ENCODE results near the gene SNTG2. TPM values are rescaled to one million over a fixed set of nuclear protein-coding genes. Genes with fewer than 3 reads are reported as not detected.

SNTG2 gene
- total and polyA plus RNA-seq, 2 experiments from 2014 or later = 0.66 to 1.0 TPM

- H3K4me3 ChIP-seq = no peak overlapping the region
- no peak overlapping the region for H3K27ac ChIP-seq
- no peaks in the 10 kb centered on the region for H3K9me3 ChIP-seq (ENCODE audit: low read depth)
- no peak for TF ChIP-seq CTCF (IDR thresholded peaks at IDR 0.05; ENCODE audit: low read depth, low read length)
- DNase-seq (ENCODE audit: low read depth in 1 of 2, low spot score in 1 of 2) = no peak
- peaks cover 22% of the 10 kb centered on the region for H3K4me1 ChIP-seq (ENCODE audit: low read depth)
- no peaks in the 10 kb centered on the region for H3K27me3 ChIP-seq
- H3K36me3 ChIP-seq = no peaks in the 10 kb centered on the region
Observed at GRCh38 chr2:1016500-1016899, 65.9 kb downstream of the SNTG2 start.

- no peak for TF ChIP-seq CTCF (IDR thresholded peaks at IDR 0.05; ENCODE audit: low read depth, low read length)
Observed at GRCh38 chr2:1017827-1018226, 67.2 kb downstream of the SNTG2 start.

GRCh38 chr2:1020206-1020605, 69.6 kb downstream of the SNTG2 start:
- Histone ChIP-seq H3K4me3 (no peak overlapping the region), H3K27me3 (no peaks in the 10 kb centered on the region), H3K27ac (no peak overlapping the region), H3K9me3 (ENCODE audit: low read depth) (no peaks in the 10 kb centered on the region), H3K36me3 (no peaks in the 10 kb centered on the region), H3K4me1 (ENCODE audit: low read depth) (peaks cover 17% of the 10 kb centered on the region)
- TF ChIP-seq CTCF (IDR thresholded peaks at IDR 0.05; ENCODE audit: low read depth, low read length) = no peak
- peak in 1 of 2 donors; percentile 28 for DNase-seq (ENCODE audit: low read depth in 1 of 2, low spot score in 1 of 2)

More at GRCh38 chr2:1017827-1018226, 67.2 kb downstream of the SNTG2 start:
- H3K4me1 ChIP-seq (ENCODE audit: low read depth) = peaks cover 17% of the 10 kb centered on the region
- H3K4me3 ChIP-seq = no peak overlapping the region
- H3K9me3 ChIP-seq (ENCODE audit: low read depth) = no peaks in the 10 kb centered on the region
- H3K27ac ChIP-seq = no peak overlapping the region
- no peaks in the 10 kb centered on the region for H3K27me3 ChIP-seq
- DNase-seq (ENCODE audit: low read depth in 1 of 2, low spot score in 1 of 2) = no peak
- H3K36me3 ChIP-seq = no peaks in the 10 kb centered on the region

- no peak for DNase-seq (ENCODE audit: low read depth in 1 of 2, low spot score in 1 of 2)
- Histone ChIP-seq H3K4me1 (ENCODE audit: low read depth) (peaks cover 12% of the 10 kb centered on the region), H3K36me3 (no peaks in the 10 kb centered on the region), H3K4me3 (no peak overlapping the region), H3K27me3 (peaks cover 4% of the 10 kb centered on the region), H3K27ac (no peak overlapping the region), H3K9me3 (ENCODE audit: low read depth) (no peaks in the 10 kb centered on the region)
- no peak for TF ChIP-seq CTCF (IDR thresholded peaks at IDR 0.05; ENCODE audit: low read depth, low read length)
Observed at GRCh38 chr2:1022178-1022577, 71.5 kb downstream of the SNTG2 start.

- no peaks in the 10 kb centered on the region for H3K36me3 ChIP-seq
- TF ChIP-seq CTCF (IDR thresholded peaks at IDR 0.05; ENCODE audit: low read depth, low read length) = no peak
Observed at GRCh38 chr2:1024981-1025380, 74.3 kb downstream of the SNTG2 start.

GRCh38 chr2:1026141-1026540, 75.5 kb downstream of the SNTG2 start:
- Histone ChIP-seq H3K4me1 (ENCODE audit: low read depth) (no peaks in the 10 kb centered on the region), H3K4me3 (no peak overlapping the region), H3K27me3 (peaks cover 4% of the 10 kb centered on the region), H3K36me3 (no peaks in the 10 kb centered on the region), H3K27ac (no peak overlapping the region), H3K9me3 (ENCODE audit: low read depth) (no peaks in the 10 kb centered on the region)
- TF ChIP-seq CTCF (IDR thresholded peaks at IDR 0.05; ENCODE audit: low read depth, low read length) = no peak
- no peak for DNase-seq (ENCODE audit: low read depth in 1 of 2, low spot score in 1 of 2)

More at GRCh38 chr2:1024981-1025380, 74.3 kb downstream of the SNTG2 start:
- no peaks in the 10 kb centered on the region for H3K4me1 ChIP-seq (ENCODE audit: low read depth)
- no peak overlapping the region for H3K27ac ChIP-seq
- H3K9me3 ChIP-seq (ENCODE audit: low read depth) = no peaks in the 10 kb centered on the region
- H3K4me3 ChIP-seq = no peak overlapping the region
- DNase-seq (ENCODE audit: low read depth in 1 of 2, low spot score in 1 of 2) = peak in 1 of 2 donors; percentile 65
- H3K27me3 ChIP-seq = peaks cover 4% of the 10 kb centered on the region

All from cardiac muscle cell (in vitro differentiated cells and primary cell).